SK-N-MC (cell line): ENCODE data around the gene ASTN2.

Source experiments
- EZH2 ChIP-seq: fragments of 200-600 bp; sonication (generic); IDR thresholded peaks from one replicate; pipeline ENCODE4 v1.6.1; 2017; ENCODE audit warnings: antibody characterized with exemption
- POLR2AphosphoS5 ChIP-seq: IDR thresholded peaks from 2 replicates; pipeline ENCODE4 v1.6.1; 2012; ENCODE audit warnings: mild to moderate bottlenecking, low read depth, low read length, borderline replicate concordance

DNA sequence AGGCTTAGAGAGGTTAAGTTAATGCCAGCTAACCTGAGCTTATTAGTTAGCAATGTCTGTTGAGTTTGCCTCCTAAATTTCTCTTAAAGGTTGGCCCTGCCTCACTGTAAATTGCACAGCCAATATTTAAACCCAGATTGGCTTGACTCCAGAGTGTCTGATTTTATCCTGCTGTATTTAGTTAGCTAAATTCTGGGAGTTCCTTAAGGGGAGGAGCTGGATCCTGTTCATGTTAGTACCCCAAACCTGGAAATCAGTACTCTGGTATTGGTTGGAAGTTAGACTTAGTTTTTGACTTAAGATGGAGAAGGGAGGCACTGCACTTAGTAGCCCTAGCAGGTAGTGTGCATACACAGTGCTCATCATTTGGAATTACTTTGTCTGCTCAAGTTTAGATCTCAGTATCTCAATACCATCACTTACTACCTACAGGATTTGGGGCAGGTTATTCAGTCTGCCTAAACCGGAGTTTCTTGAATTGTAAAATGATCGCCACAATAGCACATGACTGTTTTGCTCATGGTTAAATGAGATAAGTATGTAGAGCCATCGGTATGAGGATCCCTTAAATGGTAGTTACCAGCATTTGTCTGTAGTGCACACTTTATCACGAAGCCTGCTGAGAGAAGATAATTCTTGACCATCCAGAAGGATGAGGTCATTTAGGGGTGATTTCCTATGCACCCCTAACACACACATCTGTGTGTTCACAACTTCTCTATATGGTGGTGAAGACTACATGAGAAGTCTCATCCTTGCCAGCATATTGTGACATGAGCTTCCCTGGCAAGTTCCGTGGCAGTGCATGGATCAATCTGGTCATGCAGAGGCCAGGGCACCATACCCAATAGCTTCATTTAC, 992.5 kb downstream of the ASTN2 start:
- TF ChIP-seq EZH2 (no peak), POLR2AphosphoS5 (no peak)
